ENCODE data around the gene SLC5A9.

Gene SLC5A9

GRCh38 chr1:48222501-48223242 lies at the start of gene SLC5A9:
SLC5A9 (plus strand) TSS chr1:48222716; CDS start chr1:48222737, 21 bp downstream.
- DNase-seq (ENCODE audit: low read depth in 2 of 3, low spot score in 1 of 3), result no peak

- DNase-seq (ENCODE audit: low read depth in 2 of 3, low spot score in 1 of 3), result no peak
These were observed 47.4 kb upstream of the SLC5A9 start for GRCh38 chr1:48175116-48175515.

GRCh38 chr1:48177257-48177656 lies 45.3 kb upstream of the SLC5A9 start:
- no peak for DNase-seq (ENCODE audit: low read depth in 2 of 3, low spot score in 1 of 3)

- no peak for DNase-seq (ENCODE audit: low read depth in 2 of 3, low spot score in 1 of 3)
These were observed 40.7 kb upstream of the SLC5A9 start for GRCh38 chr1:48181669-48182367.

- DNase-seq (ENCODE audit: low read depth in 2 of 3, low spot score in 1 of 3), result no peak
These were observed 40.1 kb upstream of the SLC5A9 start for GRCh38 chr1:48182439-48182838.

- DNase-seq (ENCODE audit: low read depth in 2 of 3, low spot score in 1 of 3), result no peak
These were observed 36.1 kb upstream of the SLC5A9 start for GRCh38 chr1:48186306-48186839.

GRCh38 chr1:48187969-48188563 lies 34.5 kb upstream of the SLC5A9 start:
- no peak for DNase-seq (ENCODE audit: low read depth in 2 of 3, low spot score in 1 of 3)

- no peak for DNase-seq (ENCODE audit: low read depth in 2 of 3, low spot score in 1 of 3)
These were observed 31.6 kb upstream of the SLC5A9 start for GRCh38 chr1:48190881-48191280.

GRCh38 chr1:48194801-48195200 lies 27.7 kb upstream of the SLC5A9 start:
- DNase-seq (ENCODE audit: low read depth in 2 of 3, low spot score in 1 of 3), result no peak

GRCh38 chr1:48196237-48196636 lies 26.3 kb upstream of the SLC5A9 start:
- no peak for DNase-seq (ENCODE audit: low read depth in 2 of 3, low spot score in 1 of 3)

- no peak for DNase-seq (ENCODE audit: low read depth in 2 of 3, low spot score in 1 of 3)
These were observed 23.5 kb upstream of the SLC5A9 start for GRCh38 chr1:48198970-48199369.

GRCh38 chr1:48200166-48200900 lies 22.2 kb upstream of the SLC5A9 start:
- no peak for DNase-seq (ENCODE audit: low read depth in 2 of 3, low spot score in 1 of 3)

- peak; percentile 34 to 55 (median 47) for DNase-seq (ENCODE audit: low read depth in 2 of 3, low spot score in 1 of 3)
These were observed 20.3 kb upstream of the SLC5A9 start for GRCh38 chr1:48202030-48202752.

GRCh38 chr1:48203287-48203900 lies 19.1 kb upstream of the SLC5A9 start:
- no peak for DNase-seq (ENCODE audit: low read depth in 2 of 3, low spot score in 1 of 3)

- DNase-seq (ENCODE audit: low read depth in 2 of 3, low spot score in 1 of 3), result no peak
These were observed 17.0 kb upstream of the SLC5A9 start for GRCh38 chr1:48205522-48205921.

GRCh38 chr1:48206371-48206770 lies 16.1 kb upstream of the SLC5A9 start:
- no peak for DNase-seq (ENCODE audit: low read depth in 2 of 3, low spot score in 1 of 3)

GRCh38 chr1:48207131-48207530 lies 15.4 kb upstream of the SLC5A9 start:
- no peak for DNase-seq (ENCODE audit: low read depth in 2 of 3, low spot score in 1 of 3)

GRCh38 chr1:48207536-48208075 lies 14.9 kb upstream of the SLC5A9 start:
- DNase-seq (ENCODE audit: low read depth in 2 of 3, low spot score in 1 of 3), result no peak

GRCh38 chr1:48208251-48208650 lies 14.3 kb upstream of the SLC5A9 start:
- no peak for DNase-seq (ENCODE audit: low read depth in 2 of 3, low spot score in 1 of 3)

- DNase-seq (ENCODE audit: low read depth in 2 of 3, low spot score in 1 of 3), result no peak
These were observed 13.9 kb upstream of the SLC5A9 start for GRCh38 chr1:48208652-48209051.

Data from stimulated activated CD4-positive, alpha-beta T cell treated with anti-CD3 and anti-CD28 coated beads, Interleukin-12 subunit alpha, Interleukin-12 subunit beta, amount 100 ng/mL, for 48 hours (primary cell).